HG03457 (cell line): Measurements from ENCODE around the gene GRIN3B.

Experiments used
- ATAC-seq: cut with Tn5 transposase; IDR thresholded peaks from one replicate; pipeline ENCODE4 v1.9.1; 2021; ENCODE audit warnings: moderate number of reproducible peaks; ENCODE audit not compliant: unreplicated experiment

Gene GRIN3B

GRCh38 chr19:1040476-1041271 is 40.5 kb downstream of the GRIN3B start:
- ATAC-seq = no peak

DNA sequence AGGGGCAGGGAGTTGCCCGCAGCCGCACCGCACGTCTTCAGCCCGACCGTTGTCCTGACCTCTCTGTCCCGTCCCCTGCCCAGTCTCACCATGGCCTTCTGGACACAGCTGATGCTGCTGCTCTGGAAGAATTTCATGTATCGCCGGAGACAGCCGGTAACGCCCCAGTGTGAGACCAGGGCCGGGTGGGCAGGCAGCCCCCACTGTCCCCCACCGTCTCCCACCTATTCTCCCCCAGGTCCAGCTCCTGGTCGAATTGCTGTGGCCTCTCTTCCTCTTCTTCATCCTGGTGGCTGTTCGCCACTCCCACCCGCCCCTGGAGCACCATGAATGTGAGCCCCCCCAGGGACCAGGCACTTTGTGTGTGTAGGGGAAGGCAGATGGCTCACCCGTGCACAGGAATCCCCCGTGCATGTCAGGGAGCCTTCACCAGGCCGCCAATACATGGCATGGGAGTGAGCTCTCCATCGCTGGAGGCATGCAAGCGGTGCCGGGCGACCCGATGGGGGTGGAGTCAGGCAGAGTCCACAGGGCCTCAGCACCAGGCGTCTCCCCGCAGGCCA is 41.1 kb downstream of the GRIN3B start:
- no peak for ATAC-seq

- no peak for ATAC-seq
These were observed 41.8 kb downstream of the GRIN3B start for GRCh38 chr19:1041835-1042685.

GRCh38 chr19:1042689-1043511 is 42.7 kb downstream of the GRIN3B start:
- ATAC-seq = no peak

- ATAC-seq = no peak
These were observed 45.0 kb downstream of the GRIN3B start for GRCh38 chr19:1045247-1045603.

- no peak for ATAC-seq
These were observed 46.0 kb downstream of the GRIN3B start for GRCh38 chr19:1046117-1046626.

GRCh38 chr19:1046836-1047695 is 46.8 kb downstream of the GRIN3B start:
- no peak for ATAC-seq

GRCh38 chr19:1047696-1048147 is 47.5 kb downstream of the GRIN3B start:
- no peak for ATAC-seq

GRCh38 chr19:1049106-1049505 is 48.9 kb downstream of the GRIN3B start:
- ATAC-seq = no peak

GRCh38 chr19:1049800-1050199 is 49.6 kb downstream of the GRIN3B start:
- ATAC-seq = no peak

DNA sequence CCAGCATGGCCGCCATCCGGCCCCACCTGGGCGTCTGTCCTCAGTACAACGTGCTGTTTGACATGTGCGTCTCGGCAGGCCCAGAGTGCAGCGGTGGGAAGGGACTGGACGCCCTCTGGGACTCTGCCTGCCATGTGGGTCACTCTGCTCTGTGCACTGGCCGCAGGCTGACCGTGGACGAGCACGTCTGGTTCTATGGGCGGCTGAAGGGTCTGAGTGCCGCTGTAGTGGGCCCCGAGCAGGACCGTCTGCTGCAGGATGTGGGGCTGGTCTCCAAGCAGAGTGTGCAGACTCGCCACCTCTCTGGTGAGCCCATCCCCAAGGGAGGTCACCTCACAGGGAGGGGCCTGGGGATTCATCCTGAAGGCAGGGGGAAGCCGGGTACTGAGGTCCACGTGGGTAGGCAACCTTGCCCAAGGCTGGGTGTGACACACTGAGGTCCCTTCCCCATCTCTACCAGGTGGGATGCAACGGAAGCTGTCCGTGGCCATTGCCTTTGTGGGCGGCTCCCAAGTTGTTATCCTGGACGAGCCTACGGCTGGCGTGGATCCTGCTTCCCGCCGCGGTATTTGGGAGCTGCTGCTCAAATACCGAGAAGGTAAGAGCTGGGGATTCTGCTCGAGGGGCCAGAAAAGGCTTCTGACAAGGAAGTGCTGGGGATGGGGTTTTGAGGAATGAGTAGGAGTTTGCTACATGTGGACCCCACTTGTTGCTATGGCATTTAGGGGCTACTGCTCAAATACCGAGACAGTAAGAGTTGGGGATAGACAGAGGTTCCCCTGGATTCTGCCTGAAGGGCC is 51.0 kb downstream of the GRIN3B start:
- ATAC-seq = no peak

DNA sequence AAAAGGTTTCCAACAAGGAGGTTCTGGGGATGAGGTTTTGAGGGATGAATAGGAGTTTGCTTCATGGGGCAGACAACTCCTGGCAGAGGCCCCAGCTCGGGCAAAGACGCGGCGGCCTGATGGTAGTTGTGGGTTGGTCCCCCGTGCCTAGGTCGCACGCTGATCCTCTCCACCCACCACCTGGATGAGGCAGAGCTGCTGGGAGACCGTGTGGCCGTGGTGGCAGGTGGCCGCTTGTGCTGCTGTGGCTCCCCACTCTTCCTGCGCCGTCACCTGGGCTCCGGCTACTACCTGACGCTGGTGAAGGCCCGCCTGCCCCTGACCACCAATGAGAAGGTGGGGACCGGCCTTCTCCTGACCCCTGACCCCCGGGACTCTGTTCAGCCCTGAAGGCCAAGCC is 51.6 kb downstream of the GRIN3B start:
- ATAC-seq = no peak

DNA sequence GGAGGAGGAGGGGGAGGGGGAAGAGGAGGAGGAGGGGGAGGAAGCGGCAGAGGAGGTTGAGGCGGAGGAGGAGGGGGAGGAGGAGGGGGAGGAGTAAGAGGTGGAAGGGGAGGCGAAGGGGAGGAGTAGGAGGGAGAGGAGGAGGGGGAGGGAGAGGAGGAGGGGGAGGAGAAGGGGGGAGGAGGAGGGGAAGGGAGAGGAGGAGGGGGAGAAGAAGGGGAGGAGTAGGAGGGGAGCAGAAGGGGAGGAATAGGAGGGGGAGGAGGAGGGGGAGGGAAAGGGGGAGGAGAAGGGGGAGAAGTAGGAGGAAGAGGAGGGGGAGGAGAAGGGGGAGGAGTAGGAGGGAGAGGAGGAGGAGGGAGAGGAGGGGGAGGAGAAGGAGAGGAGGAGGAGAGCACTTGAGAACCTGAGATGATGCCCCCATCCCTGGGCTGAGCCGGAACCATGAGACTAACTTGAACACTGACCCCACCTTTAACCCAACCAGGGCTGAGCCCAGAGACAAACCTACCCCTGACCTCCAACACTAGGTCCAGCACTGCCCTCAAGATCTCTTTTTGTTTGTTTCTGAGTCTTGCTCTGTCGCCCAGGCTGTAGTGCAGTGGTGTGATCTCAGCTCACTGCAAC is 52.2 kb downstream of the GRIN3B start:
- no peak for ATAC-seq

DNA sequence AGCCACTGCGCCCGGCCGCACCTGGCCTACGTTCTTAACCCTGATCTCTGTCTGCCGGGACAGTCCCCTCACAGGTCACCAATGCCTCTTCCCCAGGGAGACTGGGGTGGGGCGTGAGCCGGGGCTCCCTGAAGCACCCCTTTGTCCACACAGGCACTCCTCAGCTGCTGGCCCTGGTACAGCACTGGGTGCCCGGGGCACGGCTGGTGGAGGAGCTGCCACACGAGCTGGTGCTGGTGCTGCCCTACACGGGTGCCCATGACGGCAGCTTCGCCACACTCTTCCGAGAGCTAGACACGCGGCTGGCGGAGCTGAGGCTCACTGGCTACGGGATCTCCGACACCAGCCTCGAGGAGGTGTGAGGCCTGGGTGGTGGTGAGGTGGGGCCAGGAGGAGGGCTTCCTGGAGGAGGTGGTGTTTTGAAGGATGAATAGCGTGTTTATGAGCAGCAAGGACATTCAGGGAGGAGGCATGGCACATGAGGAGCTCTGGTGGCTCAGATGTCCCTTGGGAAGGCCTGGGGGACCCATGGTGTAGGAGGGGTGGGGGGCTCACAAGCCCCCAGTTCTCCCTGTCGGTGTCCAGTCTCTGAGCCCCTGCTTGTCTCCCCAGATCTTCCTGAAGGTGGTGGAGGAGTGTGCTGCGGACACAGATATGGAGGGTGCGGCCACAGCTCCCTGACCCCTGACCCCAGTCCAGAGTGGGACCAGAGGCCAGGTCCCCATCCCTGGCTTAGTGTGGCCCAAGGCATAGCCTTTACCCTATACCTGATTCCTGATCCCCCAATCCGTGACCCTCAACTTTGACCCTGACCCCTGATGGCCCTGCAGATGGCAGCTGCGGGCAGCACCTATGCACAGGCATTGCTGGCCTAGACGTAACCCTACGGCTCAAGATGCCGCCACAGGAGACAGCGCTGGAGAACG is 53.2 kb downstream of the GRIN3B start:
- ATAC-seq = no peak

DNA sequence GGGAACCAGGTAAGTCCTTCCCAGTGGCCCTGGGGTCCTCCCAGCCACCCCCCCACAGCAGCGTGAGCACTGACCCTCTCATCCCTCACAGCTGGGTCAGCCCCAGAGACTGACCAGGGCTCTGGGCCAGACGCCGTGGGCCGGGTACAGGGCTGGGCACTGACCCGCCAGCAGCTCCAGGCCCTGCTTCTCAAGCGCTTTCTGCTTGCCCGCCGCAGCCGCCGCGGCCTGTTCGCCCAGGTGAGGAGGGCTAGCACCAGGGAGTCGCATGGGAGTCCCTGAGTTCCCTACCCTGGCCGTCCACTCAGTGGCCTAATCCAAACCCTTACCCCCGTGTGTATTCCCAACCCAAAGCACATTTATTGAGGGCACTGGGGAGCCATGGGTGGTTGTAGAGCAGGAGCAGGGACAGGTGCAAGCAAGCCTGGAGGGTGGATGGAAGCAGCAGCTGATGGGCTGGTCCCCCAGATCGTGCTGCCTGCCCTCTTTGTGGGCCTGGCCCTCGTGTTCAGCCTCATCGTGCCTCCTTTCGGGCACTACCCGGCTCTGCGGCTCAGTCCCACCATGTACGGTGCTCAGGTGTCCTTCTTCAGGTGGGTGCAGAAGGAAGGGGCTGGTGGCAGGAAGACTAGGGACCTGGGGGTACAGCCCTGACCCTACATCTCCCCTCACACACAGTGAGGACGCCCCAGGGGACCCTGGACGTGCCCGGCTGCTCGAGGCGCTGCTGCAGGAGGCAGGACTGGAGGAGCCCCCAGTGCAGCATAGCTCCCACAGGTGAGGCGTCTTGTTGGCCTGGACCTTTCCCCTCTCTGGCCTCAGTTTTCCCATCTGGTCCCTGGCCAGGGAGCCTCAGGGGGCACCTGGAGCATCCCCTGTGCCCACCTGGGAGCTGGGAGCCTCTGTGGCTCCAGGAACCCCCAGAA is 54.1 kb downstream of the GRIN3B start:
- ATAC-seq = no peak

DNA sequence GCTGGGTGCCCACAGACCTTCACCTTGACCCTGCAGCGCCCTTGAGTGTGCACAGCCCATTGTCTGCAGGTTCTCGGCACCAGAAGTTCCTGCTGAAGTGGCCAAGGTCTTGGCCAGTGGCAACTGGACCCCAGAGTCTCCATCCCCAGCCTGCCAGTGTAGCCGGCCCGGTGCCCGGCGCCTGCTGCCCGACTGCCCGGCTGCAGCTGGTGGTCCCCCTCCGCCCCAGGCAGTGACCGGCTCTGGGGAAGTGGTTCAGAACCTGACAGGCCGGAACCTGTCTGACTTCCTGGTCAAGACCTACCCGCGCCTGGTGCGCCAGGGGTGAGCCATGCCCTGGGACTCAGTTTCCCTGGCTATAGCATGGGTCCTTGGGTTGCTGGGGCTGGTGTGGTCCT is 54.8 kb downstream of the GRIN3B start:
- no peak for ATAC-seq
